HTR-8/SVneo (cell line): Measurements from ENCODE around the gene ARMH3.

Source experiments
- DNase-seq: peaks from one replicate; pipeline ENCODE4 v3.0.0; 2011; ENCODE audit warnings: low spot score, mixed read lengths; ENCODE audit not compliant: insufficient read length
- FAIRE-seq: peaks from 2 replicates; lab custom pipeline; 2011; peaks lifted over from hg19 to GRCh38; lab: Jason Lieb, UNC

Gene ARMH3

DNA sequence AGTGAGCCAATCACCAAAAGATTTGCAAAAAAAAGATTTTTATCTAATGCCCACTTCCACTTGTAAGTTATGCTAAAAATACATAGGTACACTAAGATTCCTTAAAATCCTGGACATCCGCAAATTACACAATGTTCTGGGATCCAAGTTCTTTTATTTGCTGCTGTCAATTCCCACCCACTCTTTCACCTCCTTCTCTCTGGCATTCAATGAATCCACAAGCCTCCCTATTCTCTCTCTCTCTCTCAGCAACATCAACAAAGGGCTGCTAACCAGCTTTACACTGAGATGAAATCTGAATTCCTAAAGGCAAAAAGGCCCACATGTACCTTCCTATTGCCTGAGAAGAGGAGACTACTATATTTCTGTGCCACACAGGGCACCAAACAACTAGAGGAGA lies 99.9 kb downstream of the ARMH3 start:
- FAIRE-seq (no peak), DNase-seq (no peak)

DNA sequence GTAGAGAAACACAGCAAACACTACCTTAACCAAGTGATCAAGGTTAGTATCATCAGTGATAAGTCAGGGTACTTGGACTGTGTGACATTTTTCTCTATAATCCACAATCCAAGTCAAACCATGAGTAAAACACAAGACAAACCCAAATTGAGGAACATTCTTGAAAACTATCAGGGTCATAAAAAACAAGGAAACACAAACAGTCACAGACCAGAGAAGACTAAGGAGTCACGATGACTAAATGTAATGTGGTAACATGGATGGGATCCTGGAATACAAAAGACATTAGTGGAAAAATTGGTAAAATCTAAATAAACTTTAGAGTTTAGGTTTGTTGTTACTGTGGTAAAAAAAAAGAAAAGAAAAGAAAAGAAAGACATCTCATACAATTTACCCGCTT lies 103.8 kb downstream of the ARMH3 start:
- DNase-seq (no peak), FAIRE-seq (no peak)

DNA sequence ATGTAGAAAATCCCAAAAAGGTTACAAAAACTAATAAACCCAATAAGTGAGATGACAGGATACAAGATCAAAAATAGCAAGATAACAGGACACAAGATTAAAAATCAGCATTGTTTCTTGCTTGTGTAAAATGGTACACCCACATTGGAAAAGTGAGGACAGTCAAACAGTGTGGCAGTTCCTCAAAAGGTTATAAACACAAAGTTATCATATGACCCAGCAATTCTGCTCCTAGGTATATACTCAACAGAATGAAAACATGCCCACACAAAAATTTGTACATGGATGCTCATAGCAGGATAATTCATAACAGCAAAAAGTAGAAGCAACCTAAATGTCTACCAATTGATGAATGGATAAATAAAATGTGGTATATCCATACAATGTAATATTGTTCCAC lies 105.8 kb downstream of the ARMH3 start:
- no peak for DNase-seq
- no peak for FAIRE-seq

- DNase-seq, result no peak
- no peak for FAIRE-seq
These were observed 114.1 kb downstream of the ARMH3 start for GRCh38 chr10:101941871-101942270.

GRCh38 chr10:101940916-101941315 lies 115.1 kb downstream of the ARMH3 start:
- FAIRE-seq (no peak), DNase-seq (no peak)

GRCh38 chr10:101939729-101940128 lies 116.2 kb downstream of the ARMH3 start:
- DNase-seq (no peak), FAIRE-seq (no peak)

- DNase-seq, result peak; percentile 29
- peak; percentile 28 for FAIRE-seq
These were observed 116.8 kb downstream of the ARMH3 start for GRCh38 chr10:101939008-101939648.

DNA sequence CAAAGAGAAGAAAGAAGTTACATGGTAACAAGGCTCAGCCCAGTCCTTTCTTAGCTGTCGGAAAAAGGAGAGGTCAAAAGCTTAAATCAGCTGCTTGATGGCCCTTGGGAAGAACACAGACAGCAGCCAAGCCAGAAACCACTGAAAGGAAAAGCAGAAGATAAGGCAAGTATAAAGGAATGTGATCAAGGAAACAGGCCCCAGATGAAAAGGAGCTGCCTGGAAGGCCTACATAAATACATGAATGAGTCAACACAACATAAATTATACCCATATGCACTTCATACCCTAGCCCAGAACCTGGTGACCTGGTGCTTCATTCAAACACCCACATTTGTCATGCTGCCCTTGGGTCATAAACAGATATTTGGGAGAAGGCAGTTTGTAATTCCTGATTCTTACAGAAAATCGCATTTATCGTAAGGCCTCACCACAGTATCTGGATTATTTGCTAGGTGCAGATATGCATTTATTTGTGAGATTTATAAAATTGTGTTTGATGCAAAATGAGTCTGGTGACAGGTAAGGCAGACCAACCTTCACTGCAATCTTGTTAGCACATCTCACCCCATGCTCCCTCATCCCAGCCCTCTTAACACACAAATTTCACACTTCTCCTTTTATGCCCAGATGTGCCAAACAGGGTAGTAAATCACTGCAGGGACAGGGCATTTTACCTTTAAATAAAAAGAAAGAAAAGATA lies 117.5 kb downstream of the ARMH3 start:
- FAIRE-seq (peak; percentile 66), DNase-seq (peak; percentile 59)

DNA sequence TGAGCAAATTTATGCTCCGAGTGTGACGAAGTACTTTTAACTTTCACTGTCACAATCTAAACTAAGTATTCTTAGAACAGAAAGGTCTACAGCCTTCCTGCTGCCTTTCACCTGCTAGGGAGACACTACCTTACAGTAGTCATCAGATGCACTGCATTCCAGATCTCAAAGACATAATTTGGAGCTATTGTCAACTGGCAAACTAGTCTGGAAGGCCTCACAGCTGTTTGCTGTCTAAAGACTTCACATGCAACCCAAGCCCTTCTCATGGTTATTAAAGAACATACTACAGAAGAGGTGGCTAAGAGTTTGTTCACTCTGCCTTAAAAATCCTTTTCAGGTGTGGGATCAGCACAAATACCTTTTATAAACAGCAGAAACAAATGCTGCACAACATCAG lies 120.5 kb downstream of the ARMH3 start:
- DNase-seq (no peak), FAIRE-seq (no peak)

DNA sequence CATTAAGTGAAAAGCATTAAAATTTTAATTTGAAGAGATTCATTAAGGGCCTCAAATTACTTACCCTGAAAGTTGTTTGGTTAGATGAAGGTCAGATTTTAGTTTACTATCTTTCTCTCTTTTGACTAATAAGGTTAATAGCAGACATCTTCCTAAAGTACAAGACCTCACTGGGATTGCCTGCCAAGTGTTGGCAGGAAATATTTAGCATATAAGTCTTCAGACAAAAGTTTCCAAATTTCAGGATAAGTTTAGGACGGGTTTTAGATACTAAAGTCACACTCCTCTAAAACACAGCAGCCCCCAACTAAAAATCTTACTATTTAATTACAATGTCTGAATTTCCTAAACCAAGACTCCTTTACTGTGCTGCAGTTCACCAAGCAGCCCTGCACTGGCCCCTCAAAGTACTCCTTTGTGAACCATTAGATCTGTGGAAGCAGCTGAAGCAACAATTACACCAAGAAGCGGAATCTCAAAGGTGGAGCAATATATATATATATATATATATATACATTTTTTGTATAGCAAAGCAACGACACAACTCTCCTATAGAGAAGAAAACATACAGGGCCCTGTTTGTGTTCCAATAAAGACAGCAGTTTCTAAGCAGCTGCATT lies 121.2 kb downstream of the ARMH3 start:
- FAIRE-seq (no peak), DNase-seq (no peak)

- no peak for DNase-seq
- FAIRE-seq, result no peak
These were observed 122.0 kb downstream of the ARMH3 start for GRCh38 chr10:101933976-101934375.

GRCh38 chr10:101932183-101932582 lies 123.8 kb downstream of the ARMH3 start:
- FAIRE-seq (no peak), DNase-seq (no peak)

DNA sequence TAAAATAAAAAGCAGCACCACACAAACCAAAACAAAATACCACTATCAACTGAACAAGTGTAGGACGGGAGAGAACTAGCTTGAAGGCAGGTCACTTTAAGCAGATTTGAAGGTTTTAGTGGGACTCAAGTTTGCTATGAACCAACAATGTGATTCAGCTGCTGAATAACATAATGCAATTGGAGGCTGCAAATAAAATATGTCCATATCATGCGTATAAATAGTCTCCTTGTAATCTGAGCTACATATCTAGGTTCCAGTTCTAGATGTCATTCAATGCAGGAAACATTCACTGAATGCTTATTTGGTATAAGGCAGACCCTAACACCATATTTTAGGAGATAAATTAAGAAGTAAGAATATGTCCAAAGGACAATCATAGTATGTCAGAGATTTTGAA lies 130.9 kb downstream of the ARMH3 start:
- DNase-seq (no peak), FAIRE-seq (no peak)

GRCh38 chr10:101923256-101923655 lies 132.7 kb downstream of the ARMH3 start:
- FAIRE-seq, result no peak
- no peak for DNase-seq

GRCh38 chr10:101922846-101923245 lies 133.1 kb downstream of the ARMH3 start:
- FAIRE-seq (no peak), DNase-seq (no peak)

DNA sequence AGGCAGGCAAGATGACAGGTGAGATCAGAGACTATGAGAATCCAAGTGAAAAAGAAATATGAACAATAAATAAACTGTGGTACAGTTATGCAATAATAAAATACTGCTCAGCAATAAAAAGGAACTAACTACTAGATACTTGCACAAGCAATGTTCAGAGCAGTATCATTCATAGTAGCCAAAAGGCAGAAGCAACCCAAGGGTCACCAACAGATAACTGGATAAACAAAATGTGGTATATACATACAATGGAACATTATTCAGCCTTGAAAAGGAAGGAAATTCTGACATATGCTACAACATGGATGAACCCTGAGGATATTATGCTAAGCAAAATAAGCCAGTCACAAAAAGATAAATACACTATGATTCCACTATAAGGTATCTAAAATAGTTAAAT lies 135.4 kb downstream of the ARMH3 start:
- FAIRE-seq, result no peak

DNA sequence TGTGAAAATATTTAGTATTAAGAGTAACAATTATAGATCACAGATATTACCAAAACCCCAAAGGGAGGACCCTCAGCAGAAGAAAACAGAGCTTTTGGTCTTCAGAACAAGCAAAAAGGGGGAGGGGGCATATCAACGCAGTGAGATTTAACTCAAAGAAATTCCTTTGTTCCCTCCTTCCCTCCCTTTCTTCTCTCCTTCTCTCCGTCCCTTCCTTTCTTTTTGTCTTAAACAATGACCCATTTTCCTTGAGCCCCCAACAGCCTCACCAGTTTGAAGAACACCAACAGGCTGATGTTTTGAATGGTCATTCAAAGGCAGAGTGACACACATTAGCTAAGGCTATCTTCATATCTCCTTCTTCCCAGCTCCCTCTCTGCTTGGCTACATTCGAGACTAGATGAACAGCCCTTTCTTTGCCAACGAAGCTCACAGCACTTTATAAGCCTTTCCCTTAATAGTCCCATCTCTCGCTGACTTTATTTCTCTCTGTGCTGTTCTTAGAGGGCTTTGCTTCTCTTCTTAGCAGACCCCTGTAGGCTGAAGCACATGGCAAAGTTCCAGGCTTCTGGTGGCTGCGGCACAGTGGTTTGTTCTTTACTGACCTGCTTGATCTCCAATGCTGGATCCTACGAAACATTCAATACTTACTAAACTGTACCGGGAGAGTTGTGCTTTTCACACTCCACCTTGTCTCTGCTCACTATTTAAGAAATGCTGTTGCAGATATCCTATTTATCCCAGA lies 136.8 kb downstream of the ARMH3 start:
- FAIRE-seq (no peak), DNase-seq (no peak)

More for the DNA sequence above, 135.4 kb downstream of the ARMH3 start:
- DNase-seq, result no peak

DNA sequence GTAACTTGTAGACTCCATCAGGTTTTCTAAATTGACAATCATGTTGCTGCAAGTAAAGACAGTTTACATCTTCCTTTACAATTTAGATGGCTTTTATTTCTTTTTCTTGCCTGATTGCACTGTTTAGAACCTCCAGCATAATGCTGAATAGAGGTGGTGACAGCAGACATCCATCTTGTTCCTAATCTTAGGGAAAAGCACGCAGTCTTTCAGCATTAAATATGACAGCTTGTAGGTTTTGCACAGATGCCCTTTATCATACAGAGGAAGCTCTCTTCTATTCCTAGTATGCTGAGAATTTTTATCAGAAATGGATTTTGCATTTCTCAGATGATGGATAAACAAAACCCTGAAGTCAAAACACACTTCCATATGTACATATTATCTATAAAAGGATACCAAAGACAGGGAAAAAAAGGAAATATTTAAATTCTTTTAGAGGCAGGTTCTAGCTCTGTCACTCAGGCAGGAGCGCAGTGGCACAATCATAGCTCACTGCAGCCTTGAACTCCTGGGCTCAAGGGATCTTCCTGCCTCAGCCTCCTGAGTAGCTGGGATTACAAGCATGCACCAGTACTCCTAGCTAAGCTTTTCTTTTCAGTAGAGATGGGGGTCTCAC lies 143.3 kb downstream of the ARMH3 start:
- FAIRE-seq (no peak), DNase-seq (no peak)

DNA sequence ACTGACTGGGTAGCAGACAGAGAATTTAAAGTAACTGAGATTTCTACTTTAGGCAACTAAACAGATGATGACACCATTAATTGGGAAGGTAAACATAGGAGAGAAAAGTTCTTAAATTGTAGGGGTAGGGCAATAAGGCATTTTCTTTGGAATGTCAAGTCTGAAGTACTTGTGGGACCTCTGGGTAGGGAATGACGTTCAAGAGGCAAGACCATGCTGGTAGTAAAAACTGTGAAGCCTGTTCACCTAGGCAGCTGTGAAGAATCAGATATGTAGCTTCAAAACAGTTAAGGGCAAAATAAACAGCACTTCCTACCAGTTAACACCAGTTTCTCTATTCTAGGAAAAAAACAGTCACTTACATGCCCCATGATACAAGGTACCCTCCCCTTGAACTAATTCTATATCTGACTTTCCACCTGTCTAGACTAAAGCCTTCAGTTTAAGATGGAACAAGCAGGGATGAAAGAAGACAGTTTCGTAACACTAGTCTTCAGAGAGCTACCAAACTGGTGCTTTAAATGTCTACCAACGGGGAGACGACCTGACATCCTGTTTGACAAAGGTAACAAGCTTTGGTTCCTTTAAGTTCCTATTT lies 149.3 kb downstream of the ARMH3 start:
- no peak for DNase-seq
- FAIRE-seq, result no peak

GRCh38 chr10:101905251-101905650 lies 150.7 kb downstream of the ARMH3 start:
- no peak for FAIRE-seq

More at GRCh38 chr10:101905251-101905650, 150.7 kb downstream of the ARMH3 start:
- no peak for DNase-seq
